SU-DHL-6 (cell line): Measurements from ENCODE around the gene PPP2R3C.

Source experiments
- CTCF ChIP-seq: fragments of 200-600 bp; sonication (generic); IDR thresholded peaks from one replicate; pipeline ENCODE4 v1.5.1; 2017; ENCODE audit warnings: antibody characterized with exemption, mild to moderate bottlenecking, low read length, moderate library complexity; ENCODE audit not compliant: insufficient read depth, poor library complexity, severe bottlenecking
- EZH2phosphoT487 ChIP-seq: fragments of 200-600 bp; sonication (generic), shearing (Covaris generic); conservative IDR thresholded peaks from 2 replicates; pipeline ENCODE4 v1.6.1; 2018; ENCODE audit warnings: mild to moderate bottlenecking, antibody characterized with exemption, low read length, moderate library complexity, mixed read lengths

GRCh38 chr14:35158491-35158890 is 36.7 kb upstream of the PPP2R3C start:
- no peak for TF ChIP-seq CTCF
- no peak for TF ChIP-seq EZH2phosphoT487
